ENCODE results near the gene SPEN.

- TF ChIP-seq RAD21 (IDR thresholded peaks at IDR 0.05; ENCODE audit: low read length) (no peak), ELF1 (IDR thresholded peaks at IDR 0.05) (no peak), POLR2AphosphoS5 (IDR thresholded peaks at IDR 0.05; ENCODE audit: low read depth, low read length) (no peak), EP300 (IDR thresholded peaks at IDR 0.05; ENCODE audit: borderline replicate concordance in 1 of 2, low read depth in 1 of 2, low read length in 1 of 2) (no peak), REST (IDR thresholded peaks at IDR 0.05; ENCODE audit: low read depth, low read length) (no peak), JUND (IDR thresholded peaks at IDR 0.05) (no peak), GABPA (IDR thresholded peaks at IDR 0.05; ENCODE audit: low read depth) (no peak), TAF1 (IDR thresholded peaks at IDR 0.05; ENCODE audit: borderline replicate concordance, low read depth, low read length) (no peak), MXI1 (IDR thresholded peaks at IDR 0.05; ENCODE audit: low read depth, low read length) (no peak)
- TF ChIP-seq, protein P1, sequence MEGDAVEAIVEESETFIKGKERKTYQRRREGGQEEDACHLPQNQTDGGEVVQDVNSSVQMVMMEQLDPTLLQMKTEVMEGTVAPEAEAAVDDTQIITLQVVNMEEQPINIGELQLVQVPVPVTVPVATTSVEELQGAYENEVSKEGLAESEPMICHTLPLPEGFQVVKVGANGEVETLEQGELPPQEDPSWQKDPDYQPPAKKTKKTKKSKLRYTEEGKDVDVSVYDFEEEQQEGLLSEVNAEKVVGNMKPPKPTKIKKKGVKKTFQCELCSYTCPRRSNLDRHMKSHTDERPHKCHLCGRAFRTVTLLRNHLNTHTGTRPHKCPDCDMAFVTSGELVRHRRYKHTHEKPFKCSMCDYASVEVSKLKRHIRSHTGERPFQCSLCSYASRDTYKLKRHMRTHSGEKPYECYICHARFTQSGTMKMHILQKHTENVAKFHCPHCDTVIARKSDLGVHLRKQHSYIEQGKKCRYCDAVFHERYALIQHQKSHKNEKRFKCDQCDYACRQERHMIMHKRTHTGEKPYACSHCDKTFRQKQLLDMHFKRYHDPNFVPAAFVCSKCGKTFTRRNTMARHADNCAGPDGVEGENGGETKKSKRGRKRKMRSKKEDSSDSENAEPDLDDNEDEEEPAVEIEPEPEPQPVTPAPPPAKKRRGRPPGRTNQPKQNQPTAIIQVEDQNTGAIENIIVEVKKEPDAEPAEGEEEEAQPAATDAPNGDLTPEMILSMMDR (IDR thresholded peaks at IDR 0.05) = no peak
- TF ChIP-seq, protein P2, sequence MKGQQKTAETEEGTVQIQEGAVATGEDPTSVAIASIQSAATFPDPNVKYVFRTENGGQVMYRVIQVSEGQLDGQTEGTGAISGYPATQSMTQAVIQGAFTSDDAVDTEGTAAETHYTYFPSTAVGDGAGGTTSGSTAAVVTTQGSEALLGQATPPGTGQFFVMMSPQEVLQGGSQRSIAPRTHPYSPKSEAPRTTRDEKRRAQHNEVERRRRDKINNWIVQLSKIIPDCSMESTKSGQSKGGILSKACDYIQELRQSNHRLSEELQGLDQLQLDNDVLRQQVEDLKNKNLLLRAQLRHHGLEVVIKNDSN (IDR thresholded peaks at IDR 0.05; ENCODE audit: borderline replicate concordance, low read depth) = no peak
Measured at GRCh38 chr1:15915991-15916390, 68.5 kb downstream of the SPEN start.
